Fibroblast of lung (primary cell): ENCODE results near the gene ZFTA. TPM values are rescaled to one million over a fixed set of nuclear protein-coding genes. Genes with fewer than 3 reads are reported as not detected.

Experiments
- DNase-seq, 2 donors: peaks; one replicate each; pipeline versions ENCODE4 v3.0.0 to v3.0.0-alpha.2; 2010; ENCODE audit warnings: low read depth in 2 of 2
- H2AFZ ChIP-seq: 2 replicates; pipeline ENCODE4 v1.5.1; 2012; ENCODE audit warnings: low read length, control low read depth, inconsistent platforms
- H3K27ac ChIP-seq: 2 replicates; pipeline ENCODE4 v1.5.1; 2011; ENCODE audit warnings: low read length, control low read depth; ENCODE audit not compliant: insufficient read depth
- H3K27me3 ChIP-seq: 2 replicates; pipeline ENCODE4 v1.5.1; 2011; ENCODE audit warnings: mild to moderate bottlenecking, low read length; ENCODE audit not compliant: control insufficient read depth, insufficient read depth
- H3K36me3 ChIP-seq: 2 replicates; pipeline ENCODE4 v1.5.1; 2011; ENCODE audit warnings: low read length; ENCODE audit not compliant: control insufficient read depth, insufficient read depth
- H3K4me1 ChIP-seq: 2 replicates; pipeline ENCODE4 v1.5.1; 2011; ENCODE audit warnings: low read length; ENCODE audit not compliant: control insufficient read depth, insufficient read depth; ENCODE audit errors: extremely low read depth
- H3K4me2 ChIP-seq: 2 replicates; pipeline ENCODE4 v1.5.1; 2011; ENCODE audit warnings: low read length, control low read depth; ENCODE audit not compliant: insufficient read depth; ENCODE audit errors: extremely low read depth
- H3K4me3 ChIP-seq, 4 experiments: fragments of 200-600 bp in 1 of 4; sonication (generic) in 1 of 4; replicated peaks in 1 of 4; 2 replicates each; pipeline ENCODE4 v1.5.1; 2011 to 2016; ENCODE audit warnings: low read length in 4 of 4, low read depth in 3 of 4, mild to moderate bottlenecking in 3 of 4, control low read depth in 2 of 4, inconsistent platforms in 1 of 4, mixed read lengths in 1 of 4; ENCODE audit not compliant: insufficient read depth in 1 of 4; ENCODE audit errors: control extremely low read depth in 1 of 4
- H3K79me2 ChIP-seq: 2 replicates; pipeline ENCODE4 v1.5.1; 2012; ENCODE audit warnings: mild to moderate bottlenecking, low read length, inconsistent platforms; ENCODE audit not compliant: control insufficient read depth, insufficient read depth
- H3K9ac ChIP-seq: 2 replicates; pipeline ENCODE4 v1.5.1; 2011; ENCODE audit warnings: mild to moderate bottlenecking, low read length, control low read depth; ENCODE audit not compliant: insufficient read depth
- H3K9me3 ChIP-seq: 2 replicates; pipeline ENCODE4 v1.5.1; 2012; ENCODE audit warnings: low read depth, low read length; ENCODE audit not compliant: control insufficient read depth, insufficient read depth
- H4K20me1 ChIP-seq: 2 replicates; pipeline ENCODE4 v1.5.1; 2011; ENCODE audit warnings: low read length; ENCODE audit not compliant: control insufficient read depth, insufficient read depth; ENCODE audit errors: extremely low read depth
- CTCF ChIP-seq, 2 donors: IDR thresholded peaks in 1 of 2; conservative IDR thresholded peaks in 1 of 2; 1 replicate in 1 of 2; 2 replicates in 1 of 2; pipeline ENCODE4 v1.5.1; 2011 to 2012; ENCODE audit warnings: low read length in 2 of 2, control low read depth in 1 of 2, inconsistent platforms in 1 of 2, low read depth in 1 of 2, mild to moderate bottlenecking in 1 of 2
- EZH2 ChIP-seq: IDR thresholded peaks from 2 replicates; pipeline ENCODE4 v1.5.1; 2012; ENCODE audit warnings: low read length, control low read depth, mild to moderate bottlenecking; ENCODE audit errors: missing control alignments
- polyA plus RNA-seq, 2 donors: library from polyadenylated mRNA; depleted of rRNA in 1 of 2; stranded (reverse) in 1 of 2; unstranded in 1 of 2; fragments of >200 nt; gene quantifications; 2 replicates each; pipeline ENCODE4 v1.2.1, GENCODE V29; 2011 to 2012; ENCODE audit warnings: missing spikeins in 1 of 2
- total RNA-seq: library from RNA; depleted of rRNA; stranded (reverse); fragments of >200 nt; gene quantifications from 2 replicates; pipeline ENCODE4 v1.2.1, GENCODE V29; 2014

Gene ZFTA
- total and polyA plus RNA-seq, 2 donors (not counting 1 experiment from before 2014, with no cell fraction given) = 5.4 to 12.9 TPM

DNA sequence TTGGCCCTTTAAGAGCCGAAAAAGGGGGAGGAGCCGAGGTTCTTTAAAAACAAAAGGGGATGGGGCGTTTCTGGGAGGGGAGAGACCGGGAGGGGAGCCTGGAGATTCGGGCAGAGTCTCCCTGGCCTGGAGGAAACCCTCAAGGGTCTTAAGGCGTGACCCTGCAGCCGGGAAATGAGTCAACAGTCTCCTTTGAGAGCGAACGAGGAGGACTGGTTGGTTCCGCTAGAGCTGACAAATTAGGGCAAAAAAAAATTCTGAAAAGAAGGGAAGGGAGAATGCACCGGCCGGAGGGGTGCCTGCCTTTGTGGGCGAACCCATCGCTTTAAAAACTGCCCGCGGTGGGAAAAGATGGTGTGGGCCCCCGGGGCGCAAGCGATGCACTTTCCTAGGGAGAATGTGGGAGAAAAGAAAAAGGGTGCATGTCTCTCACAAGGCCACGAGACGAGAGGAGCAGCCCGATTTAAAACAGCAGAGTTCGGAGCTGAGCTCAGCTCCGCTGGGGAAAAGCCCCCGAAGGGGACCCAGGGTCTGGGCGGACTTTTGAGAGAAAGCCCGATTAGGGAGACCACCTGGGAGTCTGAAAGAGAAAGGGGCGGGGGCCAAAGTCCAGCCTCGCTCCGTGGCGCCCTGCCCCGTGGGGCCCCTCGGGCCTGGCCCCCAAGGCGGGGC lies 874 bp downstream of the ZFTA start:
- no peak overlapping the region for H2AFZ ChIP-seq
- peak overlapping the region; percentile 44 for H3K9ac ChIP-seq
- H3K79me2 ChIP-seq = peaks cover 13% of the 10 kb centered on the region
- H3K4me3 ChIP-seq = peak overlapping the region; percentile 80 to 94 (median 88)
- H3K27ac ChIP-seq = peak overlapping the region; percentile 56
- H3K27me3 ChIP-seq = no peaks in the 10 kb centered on the region
- H3K9me3 ChIP-seq = no peaks in the 10 kb centered on the region
- H4K20me1 ChIP-seq = no peaks in the 10 kb centered on the region
- peaks cover 11% of the 10 kb centered on the region for H3K36me3 ChIP-seq
- peak overlapping the region; percentile 94 for H3K4me2 ChIP-seq
- peak; percentile 82 to 91 for DNase-seq
- no peak for TF ChIP-seq CTCF (conservative IDR thresholded peaks at IDR 0.05 in 1 of 2, IDR thresholded peaks at IDR 0.05 in 1 of 2; ENCODE audit: low read depth in 1 of 2, low read length in 2 of 2)
- TF ChIP-seq EZH2 = no peak
- H3K4me1 ChIP-seq = peaks cover 8% of the 10 kb centered on the region

DNA sequence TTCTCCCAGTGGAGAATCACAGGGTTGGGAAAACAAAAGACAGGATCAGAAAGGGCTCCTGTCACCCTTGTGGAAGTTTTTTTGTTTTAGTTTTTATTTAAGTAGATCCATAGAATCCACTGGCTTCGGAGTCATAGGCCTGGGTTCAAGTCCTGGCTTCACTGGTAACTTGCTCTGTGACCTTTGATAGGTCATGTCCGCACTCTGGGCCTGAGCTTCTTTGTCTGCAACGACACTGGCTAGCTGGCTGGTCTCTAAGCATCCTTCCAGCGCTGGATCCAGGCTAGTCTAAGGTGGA lies 1.4 kb downstream of the ZFTA start:
- no peaks in the 10 kb centered on the region for H3K27me3 ChIP-seq
- no peak for DNase-seq
- TF ChIP-seq CTCF (conservative IDR thresholded peaks at IDR 0.05 in 1 of 2, IDR thresholded peaks at IDR 0.05 in 1 of 2; ENCODE audit: low read depth in 1 of 2, low read length in 2 of 2) = no peak
- no peak for TF ChIP-seq EZH2
- no peak overlapping the region for H2AFZ ChIP-seq
- peak overlapping the region; percentile 80 to 94 (median 88) for H3K4me3 ChIP-seq
- H3K9me3 ChIP-seq = no peaks in the 10 kb centered on the region
- H3K4me1 ChIP-seq = peaks cover 13% of the 10 kb centered on the region
- H3K9ac ChIP-seq = no peak overlapping the region
- H3K79me2 ChIP-seq = peaks cover 13% of the 10 kb centered on the region
- H3K4me2 ChIP-seq = peak overlapping the region; percentile 94
- H4K20me1 ChIP-seq = no peaks in the 10 kb centered on the region
- H3K27ac ChIP-seq = peak overlapping the region; percentile 56
- peaks cover 11% of the 10 kb centered on the region for H3K36me3 ChIP-seq

DNA sequence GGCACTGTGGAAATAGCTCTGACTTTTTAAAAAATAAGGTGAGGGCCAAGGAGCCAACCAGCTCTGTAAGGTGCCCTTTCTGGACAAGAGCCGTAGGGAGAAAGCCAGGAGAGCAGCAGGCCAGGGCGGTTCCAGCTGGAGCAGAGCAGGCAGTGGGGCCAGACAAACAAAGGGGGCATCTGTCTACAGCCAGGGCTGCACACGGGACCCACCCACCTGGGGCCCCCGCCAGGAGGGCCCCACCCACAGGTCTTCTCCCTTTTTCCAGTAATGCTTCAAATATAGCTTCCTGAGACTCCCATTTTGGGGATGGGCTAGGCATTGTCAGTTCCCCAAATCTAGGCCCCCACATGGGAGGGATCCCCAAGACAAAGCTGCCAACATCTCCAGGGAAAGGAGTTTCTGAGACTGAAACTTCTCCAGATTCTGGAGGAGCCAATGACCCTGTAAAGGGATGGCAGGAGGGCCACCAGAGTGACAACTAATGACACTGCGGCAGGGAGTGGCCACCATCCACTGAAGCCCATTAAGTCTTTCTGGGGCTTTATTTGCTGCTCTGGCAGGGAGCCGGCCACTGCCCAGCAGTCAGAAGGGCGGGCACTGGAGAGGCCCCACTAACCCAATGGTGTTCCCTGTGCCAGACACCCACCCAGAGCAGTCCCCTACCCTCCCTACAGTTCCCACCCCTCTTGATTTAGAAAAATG lies 1.9 kb downstream of the ZFTA start:
- TF ChIP-seq EZH2 (no peak), CTCF (conservative IDR thresholded peaks at IDR 0.05 in 1 of 2, IDR thresholded peaks at IDR 0.05 in 1 of 2; ENCODE audit: low read depth in 1 of 2, low read length in 2 of 2) (no peak)
- H3K36me3 ChIP-seq = peaks cover 11% of the 10 kb centered on the region
- H3K4me1 ChIP-seq = peaks cover 14% of the 10 kb centered on the region
- H3K27me3 ChIP-seq = no peaks in the 10 kb centered on the region
- no peaks in the 10 kb centered on the region for H3K9me3 ChIP-seq
- peak overlapping the region; percentile 80 to 94 (median 88) for H3K4me3 ChIP-seq
- H3K9ac ChIP-seq = peak overlapping the region; percentile 4
- H3K27ac ChIP-seq = no peak overlapping the region
- H3K79me2 ChIP-seq = peaks cover 13% of the 10 kb centered on the region
- DNase-seq = no peak
- H3K4me2 ChIP-seq = peak overlapping the region; percentile 94
- no peaks in the 10 kb centered on the region for H4K20me1 ChIP-seq
- H2AFZ ChIP-seq = no peak overlapping the region
